ENCODE data around the gene CAPN5.

Gene CAPN5

DNA sequence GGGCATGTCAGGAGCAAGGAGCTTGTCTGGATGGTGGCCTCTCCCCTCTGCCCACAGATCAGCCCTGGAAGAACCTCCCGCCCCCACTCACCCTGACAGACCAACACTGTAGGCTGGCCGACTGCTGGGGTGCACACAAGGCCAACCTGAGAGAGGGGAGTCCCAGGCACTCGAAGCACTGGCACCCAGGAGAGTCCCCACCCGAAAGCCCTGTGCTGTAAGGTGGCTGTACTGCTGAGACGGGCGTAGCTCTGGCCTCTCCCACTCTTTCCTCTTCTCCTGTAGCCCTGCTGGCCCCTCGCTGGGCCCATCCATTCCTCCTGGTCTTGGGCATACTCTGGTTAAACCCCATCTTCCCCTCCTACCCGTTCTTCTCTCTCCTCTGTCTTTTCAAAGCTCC lies 101.0 kb downstream of the CAPN5 start:
- Histone ChIP-seq H3K4me3 (replicated peaks; ENCODE audit: insufficient read depth, low read length) (no peak overlapping the region), H3K27ac (replicated peaks) (no peak overlapping the region), H3K27me3 (ENCODE audit: insufficient read depth, poor library complexity, severe bottlenecking) (no peaks in the 10 kb centered on the region)
- TF ChIP-seq, protein P1, sequence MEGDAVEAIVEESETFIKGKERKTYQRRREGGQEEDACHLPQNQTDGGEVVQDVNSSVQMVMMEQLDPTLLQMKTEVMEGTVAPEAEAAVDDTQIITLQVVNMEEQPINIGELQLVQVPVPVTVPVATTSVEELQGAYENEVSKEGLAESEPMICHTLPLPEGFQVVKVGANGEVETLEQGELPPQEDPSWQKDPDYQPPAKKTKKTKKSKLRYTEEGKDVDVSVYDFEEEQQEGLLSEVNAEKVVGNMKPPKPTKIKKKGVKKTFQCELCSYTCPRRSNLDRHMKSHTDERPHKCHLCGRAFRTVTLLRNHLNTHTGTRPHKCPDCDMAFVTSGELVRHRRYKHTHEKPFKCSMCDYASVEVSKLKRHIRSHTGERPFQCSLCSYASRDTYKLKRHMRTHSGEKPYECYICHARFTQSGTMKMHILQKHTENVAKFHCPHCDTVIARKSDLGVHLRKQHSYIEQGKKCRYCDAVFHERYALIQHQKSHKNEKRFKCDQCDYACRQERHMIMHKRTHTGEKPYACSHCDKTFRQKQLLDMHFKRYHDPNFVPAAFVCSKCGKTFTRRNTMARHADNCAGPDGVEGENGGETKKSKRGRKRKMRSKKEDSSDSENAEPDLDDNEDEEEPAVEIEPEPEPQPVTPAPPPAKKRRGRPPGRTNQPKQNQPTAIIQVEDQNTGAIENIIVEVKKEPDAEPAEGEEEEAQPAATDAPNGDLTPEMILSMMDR (IDR thresholded peaks at IDR 0.05; ENCODE audit: insufficient read depth, low read length), result no peak
- no peak for TF ChIP-seq SPI1 (IDR thresholded peaks at IDR 0.05; ENCODE audit: borderline replicate concordance, low read depth)
- no peak for TF ChIP-seq POLR2AphosphoS5 (IDR thresholded peaks at IDR 0.05; ENCODE audit: low read depth)
- TF ChIP-seq REST (IDR thresholded peaks at IDR 0.05; ENCODE audit: insufficient replicate concordance, low read depth), result no peak
- TF ChIP-seq GABPA (IDR thresholded peaks at IDR 0.05; ENCODE audit: low read depth), result no peak
- DNase-seq (ENCODE audit: low read depth in 1 of 2, low spot score in 1 of 2), result no peak

DNA sequence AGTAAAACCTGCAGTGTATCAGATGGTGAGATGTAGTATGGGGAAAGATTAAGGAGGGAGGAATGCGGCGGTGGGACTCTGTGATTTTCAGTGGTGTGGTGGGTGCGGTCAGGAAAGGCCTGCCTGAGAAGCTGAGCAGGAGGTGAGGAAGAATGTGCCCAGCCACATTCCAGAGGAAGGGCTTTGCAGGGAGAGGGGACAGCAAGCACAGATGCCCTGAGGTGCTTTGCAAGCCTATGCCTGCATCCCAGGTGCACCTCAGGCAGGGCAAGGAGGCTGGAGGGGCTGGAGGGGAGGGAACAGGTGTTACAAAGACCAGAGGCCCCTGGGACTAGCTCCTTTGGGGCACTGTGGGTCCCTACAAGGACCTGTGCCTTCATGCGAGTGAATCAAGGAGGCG lies 103.3 kb downstream of the CAPN5 start:
- no peaks in the 10 kb centered on the region for H3K27me3 ChIP-seq (ENCODE audit: insufficient read depth, poor library complexity, severe bottlenecking)
- no peak for DNase-seq (ENCODE audit: low read depth in 1 of 2, low spot score in 1 of 2)
- TF ChIP-seq POLR2AphosphoS5 (IDR thresholded peaks at IDR 0.05; ENCODE audit: low read depth) (no peak), SPI1 (IDR thresholded peaks at IDR 0.05; ENCODE audit: borderline replicate concordance, low read depth) (no peak), GABPA (IDR thresholded peaks at IDR 0.05; ENCODE audit: low read depth) (no peak), REST (IDR thresholded peaks at IDR 0.05; ENCODE audit: insufficient replicate concordance, low read depth) (no peak)
- TF ChIP-seq, protein P1 (IDR thresholded peaks at IDR 0.05; ENCODE audit: insufficient read depth, low read length), result no peak
- H3K4me3 ChIP-seq (replicated peaks; ENCODE audit: insufficient read depth, low read length), result no peak overlapping the region
- no peak overlapping the region for H3K27ac ChIP-seq (replicated peaks)

DNA sequence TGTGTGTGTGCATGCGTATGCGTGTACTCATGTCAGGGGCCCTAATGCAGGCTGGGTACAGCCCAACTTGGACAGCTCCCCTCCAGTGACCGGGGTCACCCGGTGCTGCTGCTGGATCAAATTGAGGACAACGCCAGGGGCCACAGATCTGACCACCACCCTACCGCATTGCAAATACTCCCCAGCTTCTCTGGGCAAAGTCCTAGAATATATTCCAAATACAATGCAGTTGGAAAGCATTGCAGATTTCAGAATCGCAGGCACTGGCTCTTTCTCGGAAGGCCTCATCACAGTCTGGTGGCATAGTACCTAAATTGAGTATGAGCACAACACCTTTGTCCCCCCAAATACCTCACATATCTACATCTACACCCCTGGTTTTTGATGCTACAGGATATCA lies 104.5 kb downstream of the CAPN5 start:
- DNase-seq (ENCODE audit: low read depth in 1 of 2, low spot score in 1 of 2), result no peak
- no peak for TF ChIP-seq POLR2AphosphoS5 (IDR thresholded peaks at IDR 0.05; ENCODE audit: low read depth)
- no peak for TF ChIP-seq SPI1 (IDR thresholded peaks at IDR 0.05; ENCODE audit: borderline replicate concordance, low read depth)
- no peak for TF ChIP-seq REST (IDR thresholded peaks at IDR 0.05; ENCODE audit: insufficient replicate concordance, low read depth)
- TF ChIP-seq, protein P1 (IDR thresholded peaks at IDR 0.05; ENCODE audit: insufficient read depth, low read length), result no peak
- TF ChIP-seq GABPA (IDR thresholded peaks at IDR 0.05; ENCODE audit: low read depth), result no peak
- Histone ChIP-seq H3K4me3 (replicated peaks; ENCODE audit: insufficient read depth, low read length) (no peak overlapping the region), H3K27ac (replicated peaks) (no peak overlapping the region), H3K27me3 (ENCODE audit: insufficient read depth, poor library complexity, severe bottlenecking) (no peaks in the 10 kb centered on the region)

Data from HL-60 (cell line).